ENCODE data around the gene CD99.
"Not testable (repeated sequence)": the region's sequence is repeated elsewhere in the genome, so short reads cannot be mapped to it uniquely, and the experiment has no call there.

Gene CD99

GRCh38 chrX:2766906-2767305 lies 75.8 kb downstream of the CD99 start:
- in situ Hi-C loops (cut with MboI; ENCODE audit: low sequenced_read_pairs), result no loop called here

GRCh38 chrX:2767631-2768455 lies 76.7 kb downstream of the CD99 start:
- in situ Hi-C loops (cut with MboI; ENCODE audit: low sequenced_read_pairs), result no loop called here

GRCh38 chrX:2769615-2770014 lies 78.5 kb downstream of the CD99 start:
- in situ Hi-C loops (cut with MboI; ENCODE audit: low sequenced_read_pairs), result no loop called here

- in situ Hi-C loops (cut with MboI; ENCODE audit: low sequenced_read_pairs), result not testable (repeated sequence)
Measured at GRCh38 chrX:2773166-2774055, 82.3 kb downstream of the CD99 start.

GRCh38 chrX:2774057-2774456 lies 83.0 kb downstream of the CD99 start:
- in situ Hi-C loops (cut with MboI; ENCODE audit: low sequenced_read_pairs), result no loop called here

- in situ Hi-C loops (cut with MboI; ENCODE audit: low sequenced_read_pairs), result no loop called here
Measured at GRCh38 chrX:2774776-2775175, 83.7 kb downstream of the CD99 start.

GRCh38 chrX:2780472-2781225 lies 89.6 kb downstream of the CD99 start:
- in situ Hi-C loops (cut with MboI; ENCODE audit: low sequenced_read_pairs), result not testable (repeated sequence)

- in situ Hi-C loops (cut with MboI; ENCODE audit: low sequenced_read_pairs), result no loop called here
Measured at GRCh38 chrX:2781226-2781571, 90.1 kb downstream of the CD99 start.

GRCh38 chrX:2781698-2782097 lies 90.6 kb downstream of the CD99 start:
- in situ Hi-C loops (cut with MboI; ENCODE audit: low sequenced_read_pairs), result no loop called here

GRCh38 chrX:2782171-2782570 lies 91.1 kb downstream of the CD99 start:
- in situ Hi-C loops (cut with MboI; ENCODE audit: low sequenced_read_pairs), result no loop called here

- in situ Hi-C loops (cut with MboI; ENCODE audit: low sequenced_read_pairs), result no loop called here
Measured at GRCh38 chrX:2782778-2783177, 91.7 kb downstream of the CD99 start.

GRCh38 chrX:2784026-2784425 lies 92.9 kb downstream of the CD99 start:
- in situ Hi-C loops (cut with MboI; ENCODE audit: low sequenced_read_pairs), result no loop called here

- in situ Hi-C loops (cut with MboI; ENCODE audit: low sequenced_read_pairs), result no loop called here
Measured at GRCh38 chrX:2785538-2785937, 94.4 kb downstream of the CD99 start.

- in situ Hi-C loops (cut with MboI; ENCODE audit: low sequenced_read_pairs), result no loop called here
Measured at GRCh38 chrX:2788980-2789379, 97.9 kb downstream of the CD99 start.

GRCh38 chrX:2789569-2789968 lies 98.5 kb downstream of the CD99 start:
- in situ Hi-C loops (cut with MboI; ENCODE audit: low sequenced_read_pairs), result no loop called here
